GM18511 (cell line): ENCODE results near the gene C17orf107.

Experiments
- ATAC-seq: cut with Tn5 transposase; IDR thresholded peaks from one replicate; pipeline ENCODE4 v1.9.1; 2021; ENCODE audit warnings: mild to moderate bottlenecking, moderate library complexity; ENCODE audit not compliant: unreplicated experiment

The C17orf107 gene

GRCh38 chr17:4948166-4948930 is 49.0 kb downstream of the C17orf107 start, which contains the start of gene PFN1:
TSS of gene PFN1 (minus strand) at chr17:4948530. CDS start at chr17:4948394, 136 bp downstream.
- peak; percentile 30 for ATAC-seq

- peak; percentile 33 for ATAC-seq
Observed at GRCh38 chr17:4948931-4949320, 49.6 kb downstream of the C17orf107 start.

GRCh38 chr17:4949321-4950074 is 50.2 kb downstream of the C17orf107 start:
- peak; percentile 35 for ATAC-seq

- peak; percentile 14 for ATAC-seq
Observed at GRCh38 chr17:4950075-4950745, 50.9 kb downstream of the C17orf107 start.

GRCh38 chr17:4950746-4951204 is 51.4 kb downstream of the C17orf107 start, which contains the start of gene ENO3:
TSS of gene ENO3 (plus strand) at chr17:4951119. CDS start at chr17:4951830, 711 bp downstream.
- ATAC-seq, result no peak

- no peak for ATAC-seq
Observed at GRCh38 chr17:4951486-4951885, 52.1 kb downstream of the C17orf107 start.
